ENCODE data around the gene EXOSC10. TPM values are rescaled to one million over a fixed set of nuclear protein-coding genes. Genes with fewer than 3 reads are reported as not detected.

The EXOSC10 gene
- total RNA-seq, 1 donor from 2014 or later = 50.9 TPM

DNA sequence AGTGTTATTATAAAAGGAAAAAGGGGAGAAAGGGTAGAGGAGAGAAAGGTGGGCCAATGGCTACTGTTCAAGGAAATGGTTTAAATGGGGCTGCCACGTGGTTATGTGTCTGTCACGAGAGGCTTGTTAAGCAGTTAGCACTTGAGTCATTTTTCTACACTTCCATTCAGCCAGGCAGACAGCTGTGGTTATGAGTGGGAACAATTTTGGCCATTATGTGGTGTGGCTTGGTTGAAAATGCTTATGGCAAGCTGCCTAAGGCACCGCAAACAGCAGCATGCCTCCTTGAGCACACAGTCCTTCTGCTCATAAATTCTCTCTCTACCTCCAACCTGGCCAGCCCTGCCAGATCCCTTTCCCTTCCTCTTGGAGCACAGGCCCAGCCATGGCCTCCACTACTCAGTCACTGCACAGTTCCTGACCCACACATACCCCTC lies 36.7 kb downstream of the EXOSC10 start:
- DNase-seq (no peak), ATAC-seq (no peak)
- H3K27me3 ChIP-seq = no peaks in the 10 kb centered on the region
- peaks cover 26% of the 10 kb centered on the region for H3K36me3 ChIP-seq
- H3K27ac ChIP-seq = no peak overlapping the region
- intact Hi-C loops (cut with DNase I) = no loop called here
- no peaks in the 10 kb centered on the region for H3K9me3 ChIP-seq
- H3K4me1 ChIP-seq = peaks cover 20% of the 10 kb centered on the region
- TF ChIP-seq, protein P1, sequence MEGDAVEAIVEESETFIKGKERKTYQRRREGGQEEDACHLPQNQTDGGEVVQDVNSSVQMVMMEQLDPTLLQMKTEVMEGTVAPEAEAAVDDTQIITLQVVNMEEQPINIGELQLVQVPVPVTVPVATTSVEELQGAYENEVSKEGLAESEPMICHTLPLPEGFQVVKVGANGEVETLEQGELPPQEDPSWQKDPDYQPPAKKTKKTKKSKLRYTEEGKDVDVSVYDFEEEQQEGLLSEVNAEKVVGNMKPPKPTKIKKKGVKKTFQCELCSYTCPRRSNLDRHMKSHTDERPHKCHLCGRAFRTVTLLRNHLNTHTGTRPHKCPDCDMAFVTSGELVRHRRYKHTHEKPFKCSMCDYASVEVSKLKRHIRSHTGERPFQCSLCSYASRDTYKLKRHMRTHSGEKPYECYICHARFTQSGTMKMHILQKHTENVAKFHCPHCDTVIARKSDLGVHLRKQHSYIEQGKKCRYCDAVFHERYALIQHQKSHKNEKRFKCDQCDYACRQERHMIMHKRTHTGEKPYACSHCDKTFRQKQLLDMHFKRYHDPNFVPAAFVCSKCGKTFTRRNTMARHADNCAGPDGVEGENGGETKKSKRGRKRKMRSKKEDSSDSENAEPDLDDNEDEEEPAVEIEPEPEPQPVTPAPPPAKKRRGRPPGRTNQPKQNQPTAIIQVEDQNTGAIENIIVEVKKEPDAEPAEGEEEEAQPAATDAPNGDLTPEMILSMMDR (IDR thresholded peaks at IDR 0.05) = no peak
- H3K4me3 ChIP-seq = no peak overlapping the region

DNA sequence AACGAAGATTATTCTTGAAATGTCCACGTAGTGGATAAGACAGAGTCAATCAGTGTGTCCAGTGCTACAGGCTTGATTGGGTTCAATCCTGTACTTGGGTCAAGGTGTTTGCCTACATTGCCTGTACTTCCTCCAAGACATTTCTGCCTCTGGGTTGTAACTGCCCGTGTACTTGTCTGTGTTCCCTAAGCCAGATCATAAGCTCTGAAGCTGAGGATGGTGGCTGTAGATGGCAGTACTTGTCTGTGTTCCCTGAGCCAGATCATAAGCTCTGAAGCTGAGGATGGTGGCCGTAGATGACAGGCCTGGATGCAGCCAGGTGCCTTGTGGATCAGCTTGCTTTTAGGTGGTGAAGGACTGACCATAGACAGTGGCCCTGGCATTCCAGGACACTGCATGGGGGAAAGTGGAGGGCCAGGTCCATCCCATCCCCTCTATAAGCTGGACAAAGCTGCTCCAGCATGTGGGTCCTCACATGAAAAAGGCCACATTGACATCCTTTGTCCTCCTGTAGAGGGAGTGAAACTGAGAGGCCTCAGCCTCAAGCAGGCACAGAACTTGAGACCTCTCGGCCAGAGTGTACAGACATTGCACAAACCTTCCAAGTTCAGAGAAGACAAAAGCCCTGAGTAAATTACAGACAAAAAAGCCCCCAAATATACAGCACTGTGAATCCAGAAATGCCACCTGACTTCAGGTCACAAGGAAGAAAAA lies 37.9 kb downstream of the EXOSC10 start:
- H3K36me3 ChIP-seq = peaks cover 22% of the 10 kb centered on the region
- intact Hi-C loops (cut with DNase I) = no loop called here
- H3K4me1 ChIP-seq = peaks cover 20% of the 10 kb centered on the region
- ATAC-seq = no peak
- no peaks in the 10 kb centered on the region for H3K27me3 ChIP-seq
- no peak overlapping the region for H3K4me3 ChIP-seq
- DNase-seq = no peak
- TF ChIP-seq, protein P1 (IDR thresholded peaks at IDR 0.05) = no peak
- no peak overlapping the region for H3K27ac ChIP-seq
- no peaks in the 10 kb centered on the region for H3K9me3 ChIP-seq

DNA sequence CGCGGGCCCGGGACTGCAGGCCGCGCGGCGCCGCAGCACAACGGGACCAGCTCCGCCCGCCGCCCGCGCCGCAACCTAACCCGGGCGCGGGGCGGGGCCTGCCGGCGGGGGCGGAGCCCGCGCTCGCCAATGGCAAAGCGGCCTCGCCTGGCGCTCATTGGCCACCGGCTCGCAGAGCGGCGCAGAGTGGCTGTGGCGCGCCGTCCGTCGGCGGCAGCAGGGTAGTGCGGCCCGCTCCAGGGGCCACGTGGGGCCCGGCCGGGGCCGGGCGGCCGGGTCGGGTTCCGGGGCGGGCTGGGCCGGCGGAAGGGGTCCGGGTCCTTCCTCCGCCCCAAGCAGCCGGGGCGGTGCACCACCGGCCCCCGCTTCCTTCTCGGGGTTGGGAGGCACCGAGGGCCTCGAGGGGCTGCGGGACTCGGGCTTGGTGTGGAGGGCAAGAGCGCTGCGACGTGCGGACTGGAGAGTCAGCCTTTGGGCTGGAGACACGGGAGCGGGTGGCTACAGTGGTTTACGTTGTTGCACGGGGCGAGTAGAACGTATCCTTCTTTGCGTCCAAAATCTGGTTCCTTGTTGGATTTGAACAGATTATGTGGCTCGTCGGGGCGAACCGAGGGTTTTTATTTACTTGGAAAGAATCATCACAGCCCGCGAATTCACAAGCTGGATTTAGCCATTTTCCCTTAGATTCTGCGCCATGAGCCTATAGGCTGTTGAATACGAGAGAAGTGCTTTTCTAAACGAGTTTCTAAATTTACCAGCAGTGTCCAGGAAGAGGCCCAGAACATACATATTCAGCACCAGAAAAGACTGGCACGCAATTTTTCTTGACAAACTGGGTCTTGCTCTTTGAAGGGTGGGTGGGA lies 39.5 kb downstream of the EXOSC10 start, which contains the start of gene SRM:
SRM (minus strand) TSS at position 51 of the 863 bp plus-strand sequence. CDS start 75 bp downstream, outside the sequence.
- Histone ChIP-seq H3K4me3 (peak within 1 kb of the TSS; percentile 96), H3K27me3 (no peaks in the 10 kb centered on the region), H3K9me3 (no peaks in the 10 kb centered on the region), H3K36me3 (peaks cover 20% of the 10 kb centered on the region), H3K27ac (peak within 1 kb of the TSS; percentile 87), H3K4me1 (peaks cover 20% of the 10 kb centered on the region)
- ATAC-seq = peak; percentile 99
- TF ChIP-seq, protein P1 (IDR thresholded peaks at IDR 0.05) = peak; percentile 54
- intact Hi-C loops (cut with DNase I) = no loop called here
- peak; percentile 96 for DNase-seq

DNA sequence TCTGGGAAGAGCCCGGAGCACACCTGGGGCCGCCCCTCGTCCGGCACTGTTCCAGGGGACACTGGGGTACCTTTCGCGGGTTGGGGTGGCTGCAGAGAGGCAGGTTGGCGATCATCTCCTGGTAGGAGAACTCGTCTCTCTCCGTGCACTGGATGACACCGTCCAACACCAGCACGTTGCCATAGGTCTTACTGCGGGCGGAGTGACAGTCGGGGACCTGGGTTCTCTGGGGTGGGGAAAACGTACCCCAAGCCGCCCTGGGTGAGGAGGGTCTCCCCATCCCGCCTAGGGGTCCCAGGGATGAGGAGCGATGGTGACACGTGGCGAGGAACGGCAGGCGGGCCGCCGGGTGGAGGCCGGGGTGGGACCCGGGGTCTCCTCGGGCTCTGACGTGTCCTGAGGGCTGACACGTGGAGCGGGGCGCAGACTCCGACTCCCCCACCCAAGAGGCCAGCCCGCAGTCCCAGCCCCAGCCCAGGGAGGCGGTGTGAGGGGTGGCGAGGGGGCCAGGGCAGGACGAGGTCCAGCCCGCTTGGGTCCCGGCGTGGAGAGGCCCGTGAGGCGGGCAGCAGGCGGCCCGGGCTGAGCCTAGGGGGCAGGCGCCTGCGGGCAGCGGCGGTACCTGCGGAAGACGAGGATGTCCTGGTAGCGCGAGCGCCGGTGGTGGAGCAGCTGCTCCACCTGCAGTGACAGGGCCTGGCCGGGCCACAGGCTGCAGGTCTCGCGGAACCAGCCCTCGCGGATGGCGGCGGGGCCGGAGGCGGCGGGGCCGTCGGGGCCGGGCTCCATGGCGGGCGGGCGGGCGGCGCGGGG lies 40.3 kb downstream of the EXOSC10 start:
- DNase-seq (peak; percentile 75), ATAC-seq (no peak)
- no peaks in the 10 kb centered on the region for H3K9me3 ChIP-seq
- peaks cover 20% of the 10 kb centered on the region for H3K4me1 ChIP-seq
- intact Hi-C loops (cut with DNase I) = no loop called here
- peak overlapping the region; percentile 55 for H3K27ac ChIP-seq
- no peaks in the 10 kb centered on the region for H3K27me3 ChIP-seq
- peaks cover 22% of the 10 kb centered on the region for H3K36me3 ChIP-seq
- peak overlapping the region; percentile 96 for H3K4me3 ChIP-seq
- TF ChIP-seq, protein P1 (IDR thresholded peaks at IDR 0.05) = no peak

DNA sequence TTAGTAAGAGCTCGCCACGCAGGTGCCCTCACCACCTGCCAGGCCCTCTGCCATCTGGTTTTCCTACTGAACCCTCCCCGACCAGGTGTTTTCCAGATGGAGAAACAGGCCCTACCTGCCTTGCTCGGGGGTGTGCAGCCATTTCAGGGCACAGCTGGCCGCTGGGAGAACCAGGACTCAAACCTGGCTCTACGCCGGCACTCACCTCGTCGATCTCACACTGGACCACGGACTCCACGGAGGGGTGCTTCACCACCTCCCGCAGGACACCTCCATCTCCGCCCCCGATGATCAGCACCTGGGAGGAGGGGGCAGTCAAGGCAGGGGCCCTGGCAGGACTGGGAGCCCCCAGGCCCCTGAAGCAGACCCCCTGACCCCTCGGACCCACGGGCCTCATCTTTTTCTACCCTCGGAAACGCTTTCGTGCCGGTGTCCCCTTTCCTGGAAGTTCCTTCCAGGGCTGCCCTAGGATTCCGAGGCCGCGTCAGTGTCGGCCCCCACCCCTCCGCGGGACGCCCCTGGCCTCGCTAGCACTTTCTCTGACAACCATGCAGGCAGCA lies 41.0 kb downstream of the EXOSC10 start:
- intact Hi-C loops (cut with DNase I) = no loop called here
- Histone ChIP-seq H3K27me3 (no peaks in the 10 kb centered on the region), H3K4me1 (peaks cover 20% of the 10 kb centered on the region), H3K9me3 (no peaks in the 10 kb centered on the region), H3K27ac (no peak overlapping the region), H3K4me3 (peak overlapping the region; percentile 96), H3K36me3 (peaks cover 23% of the 10 kb centered on the region)
- no peak for DNase-seq
- ATAC-seq = no peak
- TF ChIP-seq, protein P1 (IDR thresholded peaks at IDR 0.05) = no peak
